GM21529 (cell line): ENCODE results near the gene PLA2G3.

Source experiments
- ATAC-seq: cut with Tn5 transposase; IDR thresholded peaks from one replicate; pipeline ENCODE4 v1.9.1; 2021; ENCODE audit not compliant: unreplicated experiment

Gene PLA2G3

DNA sequence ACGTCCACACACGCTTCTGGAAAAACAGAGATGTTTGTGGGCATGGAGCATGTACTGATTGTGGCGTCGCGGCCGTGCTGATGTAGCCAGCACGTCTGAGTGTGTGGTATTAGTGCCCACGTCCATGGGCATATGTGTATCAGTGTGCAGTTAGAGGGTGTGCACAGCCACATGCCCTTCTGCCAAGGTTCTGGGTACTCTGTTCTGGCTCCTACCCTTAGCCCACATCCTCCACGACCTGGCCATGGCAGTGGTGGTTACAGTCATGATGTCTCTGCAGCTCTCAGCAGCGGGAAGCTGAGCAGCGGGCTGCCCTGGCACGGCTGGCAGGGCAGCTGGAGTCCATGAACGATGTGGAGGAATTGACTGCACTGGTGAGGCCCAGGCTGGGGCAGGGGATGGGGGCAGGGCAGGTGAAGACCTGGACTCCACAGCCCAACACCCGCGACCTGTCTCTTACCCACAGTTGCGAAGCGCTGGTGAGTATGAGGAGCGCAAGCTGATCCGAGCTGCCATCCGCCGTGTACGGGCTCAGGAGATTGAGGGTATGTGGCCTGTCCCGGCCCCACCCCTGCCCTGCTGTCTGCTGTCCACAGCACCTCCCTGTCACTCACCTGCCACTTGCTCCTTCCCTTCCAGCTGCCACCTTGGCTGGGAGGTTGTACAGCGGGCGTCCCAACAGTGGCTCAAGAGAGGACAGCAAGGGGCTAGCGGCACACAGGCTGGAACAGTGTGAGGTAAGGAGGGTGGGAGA is 51.9 kb downstream of the PLA2G3 start:
- no peak for ATAC-seq

DNA sequence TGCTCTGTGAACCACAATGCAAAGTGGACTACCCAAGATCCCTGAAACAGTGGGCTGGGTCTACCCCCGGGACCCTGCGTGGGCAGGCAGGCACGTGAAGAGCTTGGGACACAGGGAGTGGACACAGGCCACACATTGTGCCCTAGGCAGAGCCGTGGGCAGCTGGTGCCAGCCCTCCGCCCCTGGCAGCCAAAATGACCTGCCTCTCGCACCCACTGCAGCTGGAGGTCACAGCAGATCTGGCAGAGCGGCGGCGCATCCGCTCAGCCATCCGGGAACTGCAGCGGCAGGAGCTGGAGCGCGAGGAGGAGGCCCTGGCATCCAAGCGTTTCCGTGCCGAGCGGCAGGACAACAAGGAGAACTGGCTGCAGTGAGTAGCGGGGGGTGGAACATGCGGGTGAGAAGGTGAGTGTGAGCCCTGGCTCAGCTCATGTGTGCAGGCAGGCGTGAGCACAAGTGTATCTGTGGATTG is 52.5 kb downstream of the PLA2G3 start:
- no peak for ATAC-seq

DNA sequence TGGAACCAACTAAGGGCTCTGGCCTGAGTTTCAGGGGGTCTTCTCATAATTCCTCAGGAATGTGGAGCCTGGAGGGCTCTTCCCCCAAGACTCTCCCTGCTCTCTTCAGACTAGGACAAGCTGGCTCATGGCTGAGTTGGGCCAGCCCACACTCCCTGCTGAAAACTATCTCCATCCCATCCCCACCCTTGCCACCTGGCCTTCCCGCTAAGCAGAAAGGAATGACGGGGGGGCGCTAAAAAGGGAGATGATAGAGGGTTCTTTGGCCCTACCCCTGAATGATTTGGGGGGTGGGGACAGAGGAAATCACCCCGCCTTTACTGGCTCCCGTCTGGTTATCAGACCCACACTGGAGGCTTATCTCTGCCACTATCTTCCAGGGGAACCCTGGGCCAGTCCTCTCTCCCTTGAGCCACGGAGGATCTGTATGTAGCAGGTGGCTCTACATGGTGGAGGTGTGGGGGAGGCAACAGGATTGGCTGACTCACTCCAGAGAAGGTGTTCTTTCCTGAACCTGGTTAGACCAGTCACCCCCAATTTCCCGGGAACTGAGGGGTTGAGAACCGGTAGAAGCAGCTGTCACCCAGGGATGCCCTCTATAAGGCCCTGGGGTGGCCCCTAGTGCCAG is 53.5 kb downstream of the PLA2G3 start:
- ATAC-seq: no peak

- ATAC-seq: no peak
These were observed 54.4 kb downstream of the PLA2G3 start for GRCh38 chr22:31085928-31086327.

DNA sequence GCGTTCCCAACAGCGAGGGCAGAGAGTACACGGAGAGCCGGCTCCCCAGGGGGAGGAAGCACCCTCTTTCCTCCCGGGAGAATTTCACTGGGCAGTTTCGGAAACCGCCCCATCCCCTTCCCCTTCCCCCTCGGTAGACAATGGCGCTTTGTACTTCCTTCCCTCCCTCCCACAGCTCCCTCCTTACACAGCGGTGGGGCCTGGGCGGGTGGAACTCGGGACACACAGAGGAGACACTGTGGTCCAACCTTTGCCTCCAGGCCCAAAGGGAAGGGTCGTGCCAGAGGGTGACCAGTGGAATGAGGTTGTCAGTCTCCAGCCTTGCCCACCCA is 54.8 kb downstream of the PLA2G3 start:
- ATAC-seq: no peak

- ATAC-seq: peak; percentile 51
These were observed 55.4 kb downstream of the PLA2G3 start for GRCh38 chr22:31084811-31085492.
